HCT116 (cell line): ENCODE results near the gene GMEB1.

Experiments used
- EZH2phosphoT487 ChIP-seq: fragments of 200-600 bp; IDR thresholded peaks from 2 replicates; pipeline ENCODE4 v1.6.1; 2018; ENCODE audit warnings: antibody characterized with exemption, borderline replicate concordance
- POLR2A ChIP-seq: IDR thresholded peaks from 2 replicates; pipeline ENCODE4 v1.7.0; 2011; ENCODE audit warnings: borderline replicate concordance; ENCODE audit not compliant: insufficient read depth, insufficient read length; ENCODE audit errors: extremely low read depth
- TF ChIP-seq, protein P1 (sequence below), 3 experiments: fragments of 200-600 bp in 1 of 3; sonication (generic) in 1 of 3; IDR thresholded peaks in 2 of 3; conservative IDR thresholded peaks in 1 of 3; 2 replicates each; pipeline ENCODE4 v1.5.1; 2012 to 2017; ENCODE audit warnings: low read depth in 2 of 3, low read length in 2 of 3, antibody characterized with exemption in 1 of 3, borderline replicate concordance in 1 of 3, control low read depth in 1 of 3, mild to moderate bottlenecking in 1 of 3, mixed read lengths in 1 of 3, mixed run types in 1 of 3, moderate library complexity in 1 of 3; ENCODE audit not compliant: insufficient read depth in 1 of 3
- TF ChIP-seq, protein P2 (sequence below): IDR thresholded peaks from 2 replicates; pipeline ENCODE4 v1.6.1; 2011; ENCODE audit warnings: mild to moderate bottlenecking, low read length, moderate library complexity; ENCODE audit not compliant: insufficient replicate concordance; ENCODE audit errors: extremely low read depth
- TF ChIP-seq, protein P3 (sequence below): IDR thresholded peaks from 2 replicates; pipeline ENCODE4 v1.6.1; 2012; ENCODE audit warnings: low read depth

DNA sequence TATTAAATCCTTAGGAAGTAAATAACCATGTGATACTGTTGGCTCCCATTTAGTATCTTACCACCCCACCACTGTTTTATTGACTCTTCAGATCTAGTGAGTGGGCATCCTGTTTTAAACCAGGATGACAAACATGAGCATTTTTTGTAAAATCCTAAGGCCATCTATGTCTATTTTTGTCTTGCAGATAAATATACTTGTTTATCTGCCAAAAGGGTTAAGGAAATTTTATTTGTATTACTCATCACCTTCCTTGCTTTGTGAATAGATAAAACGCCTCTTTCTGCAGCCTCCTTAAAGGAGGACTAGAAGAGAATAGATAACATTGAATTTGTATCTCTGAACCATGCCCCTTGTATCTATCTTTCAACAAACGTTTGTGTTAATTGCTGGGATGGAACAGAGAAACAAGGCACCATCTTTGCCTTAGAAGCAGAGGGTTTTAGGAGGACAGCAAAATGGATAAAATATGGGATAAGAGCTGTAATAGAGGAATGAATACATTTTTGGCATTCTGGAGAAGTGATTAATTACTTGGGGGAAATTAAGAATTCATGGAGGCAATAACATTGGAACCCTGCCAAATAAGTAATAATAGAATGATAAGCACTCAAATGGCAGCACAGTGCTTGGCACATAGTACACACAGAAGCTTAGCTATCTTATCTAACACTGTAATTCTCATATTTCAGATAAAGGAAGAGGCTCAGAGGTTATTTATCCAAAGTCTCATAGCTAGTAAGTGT lies 82.9 kb downstream of the GMEB1 start:
- TF ChIP-seq, protein P1, sequence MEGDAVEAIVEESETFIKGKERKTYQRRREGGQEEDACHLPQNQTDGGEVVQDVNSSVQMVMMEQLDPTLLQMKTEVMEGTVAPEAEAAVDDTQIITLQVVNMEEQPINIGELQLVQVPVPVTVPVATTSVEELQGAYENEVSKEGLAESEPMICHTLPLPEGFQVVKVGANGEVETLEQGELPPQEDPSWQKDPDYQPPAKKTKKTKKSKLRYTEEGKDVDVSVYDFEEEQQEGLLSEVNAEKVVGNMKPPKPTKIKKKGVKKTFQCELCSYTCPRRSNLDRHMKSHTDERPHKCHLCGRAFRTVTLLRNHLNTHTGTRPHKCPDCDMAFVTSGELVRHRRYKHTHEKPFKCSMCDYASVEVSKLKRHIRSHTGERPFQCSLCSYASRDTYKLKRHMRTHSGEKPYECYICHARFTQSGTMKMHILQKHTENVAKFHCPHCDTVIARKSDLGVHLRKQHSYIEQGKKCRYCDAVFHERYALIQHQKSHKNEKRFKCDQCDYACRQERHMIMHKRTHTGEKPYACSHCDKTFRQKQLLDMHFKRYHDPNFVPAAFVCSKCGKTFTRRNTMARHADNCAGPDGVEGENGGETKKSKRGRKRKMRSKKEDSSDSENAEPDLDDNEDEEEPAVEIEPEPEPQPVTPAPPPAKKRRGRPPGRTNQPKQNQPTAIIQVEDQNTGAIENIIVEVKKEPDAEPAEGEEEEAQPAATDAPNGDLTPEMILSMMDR (IDR thresholded peaks at IDR 0.05 in 2 of 3, conservative IDR thresholded peaks at IDR 0.05 in 1 of 3; ENCODE audit: borderline replicate concordance in 1 of 3, insufficient read depth in 1 of 3, low read depth in 2 of 3, low read length in 2 of 3), result no peak
- no peak for TF ChIP-seq POLR2A
- TF ChIP-seq, protein P2, sequence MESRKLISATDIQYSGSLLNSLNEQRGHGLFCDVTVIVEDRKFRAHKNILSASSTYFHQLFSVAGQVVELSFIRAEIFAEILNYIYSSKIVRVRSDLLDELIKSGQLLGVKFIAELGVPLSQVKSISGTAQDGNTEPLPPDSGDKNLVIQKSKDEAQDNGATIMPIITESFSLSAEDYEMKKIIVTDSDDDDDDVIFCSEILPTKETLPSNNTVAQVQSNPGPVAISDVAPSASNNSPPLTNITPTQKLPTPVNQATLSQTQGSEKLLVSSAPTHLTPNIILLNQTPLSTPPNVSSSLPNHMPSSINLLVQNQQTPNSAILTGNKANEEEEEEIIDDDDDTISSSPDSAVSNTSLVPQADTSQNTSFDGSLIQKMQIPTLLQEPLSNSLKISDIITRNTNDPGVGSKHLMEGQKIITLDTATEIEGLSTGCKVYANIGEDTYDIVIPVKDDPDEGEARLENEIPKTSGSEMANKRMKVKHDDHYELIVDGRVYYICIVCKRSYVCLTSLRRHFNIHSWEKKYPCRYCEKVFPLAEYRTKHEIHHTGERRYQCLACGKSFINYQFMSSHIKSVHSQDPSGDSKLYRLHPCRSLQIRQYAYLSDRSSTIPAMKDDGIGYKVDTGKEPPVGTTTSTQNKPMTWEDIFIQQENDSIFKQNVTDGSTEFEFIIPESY, result no peak
- no peak for TF ChIP-seq EZH2phosphoT487
- TF ChIP-seq, protein P3, sequence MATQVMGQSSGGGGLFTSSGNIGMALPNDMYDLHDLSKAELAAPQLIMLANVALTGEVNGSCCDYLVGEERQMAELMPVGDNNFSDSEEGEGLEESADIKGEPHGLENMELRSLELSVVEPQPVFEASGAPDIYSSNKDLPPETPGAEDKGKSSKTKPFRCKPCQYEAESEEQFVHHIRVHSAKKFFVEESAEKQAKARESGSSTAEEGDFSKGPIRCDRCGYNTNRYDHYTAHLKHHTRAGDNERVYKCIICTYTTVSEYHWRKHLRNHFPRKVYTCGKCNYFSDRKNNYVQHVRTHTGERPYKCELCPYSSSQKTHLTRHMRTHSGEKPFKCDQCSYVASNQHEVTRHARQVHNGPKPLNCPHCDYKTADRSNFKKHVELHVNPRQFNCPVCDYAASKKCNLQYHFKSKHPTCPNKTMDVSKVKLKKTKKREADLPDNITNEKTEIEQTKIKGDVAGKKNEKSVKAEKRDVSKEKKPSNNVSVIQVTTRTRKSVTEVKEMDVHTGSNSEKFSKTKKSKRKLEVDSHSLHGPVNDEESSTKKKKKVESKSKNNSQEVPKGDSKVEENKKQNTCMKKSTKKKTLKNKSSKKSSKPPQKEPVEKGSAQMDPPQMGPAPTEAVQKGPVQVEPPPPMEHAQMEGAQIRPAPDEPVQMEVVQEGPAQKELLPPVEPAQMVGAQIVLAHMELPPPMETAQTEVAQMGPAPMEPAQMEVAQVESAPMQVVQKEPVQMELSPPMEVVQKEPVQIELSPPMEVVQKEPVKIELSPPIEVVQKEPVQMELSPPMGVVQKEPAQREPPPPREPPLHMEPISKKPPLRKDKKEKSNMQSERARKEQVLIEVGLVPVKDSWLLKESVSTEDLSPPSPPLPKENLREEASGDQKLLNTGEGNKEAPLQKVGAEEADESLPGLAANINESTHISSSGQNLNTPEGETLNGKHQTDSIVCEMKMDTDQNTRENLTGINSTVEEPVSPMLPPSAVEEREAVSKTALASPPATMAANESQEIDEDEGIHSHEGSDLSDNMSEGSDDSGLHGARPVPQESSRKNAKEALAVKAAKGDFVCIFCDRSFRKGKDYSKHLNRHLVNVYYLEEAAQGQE, result no peak
